Right atrium auricular region (tissue), 2 donors: ENCODE measurements around the gene TNFRSF6B. TPM values are rescaled to one million over a fixed set of nuclear protein-coding genes. Genes with fewer than 3 reads are reported as not detected.

Source experiments
- DNase-seq: peaks from one replicate; pipeline ENCODE4 v3.0.0-alpha.2; 2019; ENCODE audit warnings: low spot score
- H3K27ac ChIP-seq, 2 donors: fragments of 200-600 bp; sonication (generic); 1 replicate in 1 of 2; 2 replicates in 1 of 2; pipeline ENCODE4 v1.5.1; 2016 to 2019
- H3K27me3 ChIP-seq, 2 donors: fragments of 200-600 bp; sonication (generic); one replicate each; pipeline versions ENCODE4 v1.5.1 to v1.6.0; 2017 to 2019
- H3K36me3 ChIP-seq: fragments of 200-600 bp; sonication (generic); one replicate; pipeline ENCODE4 v1.5.1; 2016
- H3K4me1 ChIP-seq, 2 donors: fragments of 200-600 bp; sonication (generic); one replicate each; pipeline versions ENCODE4 v1.5.1 to v1.6.0; 2017 to 2019
- H3K4me3 ChIP-seq, 2 donors: fragments of 200-600 bp; sonication (generic); 1 replicate in 1 of 2; 2 replicates in 1 of 2; pipeline ENCODE4 v1.5.1; 2017 to 2019; ENCODE audit warnings: mild to moderate bottlenecking in 1 of 2, moderate library complexity in 1 of 2
- H3K9me3 ChIP-seq, 2 donors: fragments of 200-600 bp; sonication (generic); one replicate each; pipeline ENCODE4 v1.5.1; 2019
- total RNA-seq, 2 donors: library from RNA; depleted of rRNA; stranded (reverse); fragments of >200 nt; gene quantifications; one replicate each; pipeline ENCODE4 v1.1.0, GENCODE V29; 2016
- TF ChIP-seq, protein P1 (sequence below), 2 donors: fragments of 200-600 bp; sonication (generic); IDR thresholded peaks; one replicate each; pipeline ENCODE4 v1.5.1; 2019; ENCODE audit warnings: antibody characterized with exemption in 2 of 2

TNFRSF6B gene
- total RNA-seq, 2 donors from 2014 or later = 1.2 to 3.8 TPM

DNA sequence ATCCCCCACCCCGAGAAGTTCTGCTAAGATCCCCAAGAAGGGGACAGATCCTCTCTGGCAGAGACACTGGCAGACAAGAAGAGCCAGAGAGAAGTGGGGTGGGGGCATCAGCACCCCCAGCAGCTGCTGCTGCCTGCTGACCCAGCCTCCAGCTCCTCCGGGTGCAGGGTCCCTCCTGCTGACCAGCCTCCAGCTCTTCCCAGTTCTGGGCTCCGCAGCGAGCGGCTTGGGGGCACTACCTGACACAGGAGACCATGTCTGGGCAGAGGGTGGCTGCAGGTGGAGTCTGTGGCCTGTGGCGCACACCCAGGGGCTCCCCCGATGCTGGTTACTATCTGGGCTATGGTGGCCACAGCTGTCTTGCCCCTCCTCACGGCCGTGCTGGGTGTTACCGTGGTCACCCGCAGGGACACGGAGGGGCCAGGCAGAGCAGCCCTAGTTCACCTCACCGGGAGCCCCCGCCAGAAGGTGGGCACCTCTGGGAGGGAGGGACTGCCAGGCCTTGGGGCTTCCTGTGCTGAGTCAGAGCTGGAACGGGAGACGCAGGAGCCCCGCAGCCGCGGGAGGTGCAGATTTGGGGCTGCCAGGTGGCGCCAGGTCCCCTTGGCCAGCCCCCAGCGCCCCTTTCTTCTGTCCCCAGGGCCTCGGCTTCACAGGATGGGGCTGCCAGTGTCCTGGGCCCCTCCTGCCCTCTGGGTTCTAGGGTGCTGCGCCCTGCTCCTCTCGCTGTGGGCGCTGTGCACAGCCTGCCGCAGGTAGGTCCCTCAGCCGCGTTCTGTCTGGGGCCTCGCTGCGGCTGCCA lies 40.6 kb downstream of the TNFRSF6B start:
- TF ChIP-seq, protein P1, sequence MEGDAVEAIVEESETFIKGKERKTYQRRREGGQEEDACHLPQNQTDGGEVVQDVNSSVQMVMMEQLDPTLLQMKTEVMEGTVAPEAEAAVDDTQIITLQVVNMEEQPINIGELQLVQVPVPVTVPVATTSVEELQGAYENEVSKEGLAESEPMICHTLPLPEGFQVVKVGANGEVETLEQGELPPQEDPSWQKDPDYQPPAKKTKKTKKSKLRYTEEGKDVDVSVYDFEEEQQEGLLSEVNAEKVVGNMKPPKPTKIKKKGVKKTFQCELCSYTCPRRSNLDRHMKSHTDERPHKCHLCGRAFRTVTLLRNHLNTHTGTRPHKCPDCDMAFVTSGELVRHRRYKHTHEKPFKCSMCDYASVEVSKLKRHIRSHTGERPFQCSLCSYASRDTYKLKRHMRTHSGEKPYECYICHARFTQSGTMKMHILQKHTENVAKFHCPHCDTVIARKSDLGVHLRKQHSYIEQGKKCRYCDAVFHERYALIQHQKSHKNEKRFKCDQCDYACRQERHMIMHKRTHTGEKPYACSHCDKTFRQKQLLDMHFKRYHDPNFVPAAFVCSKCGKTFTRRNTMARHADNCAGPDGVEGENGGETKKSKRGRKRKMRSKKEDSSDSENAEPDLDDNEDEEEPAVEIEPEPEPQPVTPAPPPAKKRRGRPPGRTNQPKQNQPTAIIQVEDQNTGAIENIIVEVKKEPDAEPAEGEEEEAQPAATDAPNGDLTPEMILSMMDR (IDR thresholded peaks at IDR 0.05) = no peak
- no peaks in the 10 kb centered on the region for H3K27me3 ChIP-seq
- peaks cover 33% of the 10 kb centered on the region for H3K36me3 ChIP-seq
- H3K4me3 ChIP-seq = peak overlapping the region in 1 of 2 donors; percentile 29
- H3K9me3 ChIP-seq = no peaks in the 10 kb centered on the region
- no peak for DNase-seq
- no peak overlapping the region for H3K27ac ChIP-seq
- H3K4me1 ChIP-seq = peaks cover 0 to 40% of the 10 kb centered on the region in 2 donors

GRCh38 chr20:63737695-63737944 lies 41.2 kb downstream of the TNFRSF6B start:
- Histone ChIP-seq H3K27me3 (no peaks in the 10 kb centered on the region), H3K36me3 (peaks cover 39% of the 10 kb centered on the region), H3K4me3 (peak overlapping the region in 1 of 2 donors; percentile 29), H3K9me3 (no peaks in the 10 kb centered on the region), H3K27ac (no peak overlapping the region), H3K4me1 (peaks cover 0 to 40% of the 10 kb centered on the region in 2 donors)
- TF ChIP-seq, protein P1 (IDR thresholded peaks at IDR 0.05) = no peak
- no peak for DNase-seq

DNA sequence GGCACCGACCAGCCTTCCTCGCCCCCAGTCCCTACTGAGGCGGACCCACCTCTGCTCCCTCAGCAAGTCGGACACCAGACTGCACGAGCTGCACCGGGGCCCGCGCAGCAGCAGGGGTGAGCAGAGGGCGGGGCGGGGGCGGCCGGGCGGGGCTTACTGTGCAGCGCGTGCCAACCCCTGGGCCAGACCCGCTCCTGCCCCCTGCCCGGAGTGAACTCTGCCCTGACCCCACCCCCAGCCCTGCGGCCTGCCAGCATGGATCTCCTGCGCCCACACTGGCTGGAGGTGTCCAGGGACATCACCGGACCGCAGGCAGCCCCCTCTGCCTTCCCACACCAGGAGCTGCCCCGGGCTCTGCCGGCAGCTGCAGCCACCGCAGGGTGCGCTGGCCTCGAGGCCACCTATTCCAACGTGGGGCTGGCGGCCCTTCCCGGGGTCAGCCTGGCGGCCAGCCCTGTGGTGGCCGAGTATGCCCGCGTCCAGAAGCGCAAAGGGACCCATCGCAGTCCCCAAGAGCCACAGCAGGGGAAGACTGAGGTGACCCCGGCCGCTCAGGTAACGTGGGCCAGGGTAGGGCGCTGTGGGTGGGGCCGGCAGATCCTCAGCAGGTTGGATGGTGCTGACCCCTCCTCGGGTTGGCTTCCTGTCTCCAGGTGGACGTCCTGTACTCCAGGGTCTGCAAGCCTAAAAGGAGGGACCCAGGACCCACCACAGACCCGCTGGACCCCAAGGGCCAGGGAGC lies 41.7 kb downstream of the TNFRSF6B start:
- Histone ChIP-seq H3K4me3 (peak overlapping the region in 1 of 2 donors; percentile 61), H3K36me3 (peaks cover 44% of the 10 kb centered on the region), H3K27ac (peak overlapping the region; percentile 91 to 93), H3K4me1 (peaks cover 0 to 40% of the 10 kb centered on the region in 2 donors), H3K9me3 (no peaks in the 10 kb centered on the region), H3K27me3 (no peaks in the 10 kb centered on the region)
- TF ChIP-seq, protein P1 (IDR thresholded peaks at IDR 0.05) = no peak
- no peak for DNase-seq

GRCh38 chr20:63738687-63739129 lies 42.3 kb downstream of the TNFRSF6B start:
- DNase-seq = peak; percentile 73
- TF ChIP-seq, protein P1 (IDR thresholded peaks at IDR 0.05) = no peak
- H3K4me3 ChIP-seq = peak overlapping the region; percentile 43 to 61
- H3K9me3 ChIP-seq = no peaks in the 10 kb centered on the region
- H3K27me3 ChIP-seq = no peaks in the 10 kb centered on the region
- H3K27ac ChIP-seq = peak overlapping the region; percentile 91 to 93
- H3K4me1 ChIP-seq = peaks cover 0 to 40% of the 10 kb centered on the region in 2 donors
- peaks cover 44% of the 10 kb centered on the region for H3K36me3 ChIP-seq

DNA sequence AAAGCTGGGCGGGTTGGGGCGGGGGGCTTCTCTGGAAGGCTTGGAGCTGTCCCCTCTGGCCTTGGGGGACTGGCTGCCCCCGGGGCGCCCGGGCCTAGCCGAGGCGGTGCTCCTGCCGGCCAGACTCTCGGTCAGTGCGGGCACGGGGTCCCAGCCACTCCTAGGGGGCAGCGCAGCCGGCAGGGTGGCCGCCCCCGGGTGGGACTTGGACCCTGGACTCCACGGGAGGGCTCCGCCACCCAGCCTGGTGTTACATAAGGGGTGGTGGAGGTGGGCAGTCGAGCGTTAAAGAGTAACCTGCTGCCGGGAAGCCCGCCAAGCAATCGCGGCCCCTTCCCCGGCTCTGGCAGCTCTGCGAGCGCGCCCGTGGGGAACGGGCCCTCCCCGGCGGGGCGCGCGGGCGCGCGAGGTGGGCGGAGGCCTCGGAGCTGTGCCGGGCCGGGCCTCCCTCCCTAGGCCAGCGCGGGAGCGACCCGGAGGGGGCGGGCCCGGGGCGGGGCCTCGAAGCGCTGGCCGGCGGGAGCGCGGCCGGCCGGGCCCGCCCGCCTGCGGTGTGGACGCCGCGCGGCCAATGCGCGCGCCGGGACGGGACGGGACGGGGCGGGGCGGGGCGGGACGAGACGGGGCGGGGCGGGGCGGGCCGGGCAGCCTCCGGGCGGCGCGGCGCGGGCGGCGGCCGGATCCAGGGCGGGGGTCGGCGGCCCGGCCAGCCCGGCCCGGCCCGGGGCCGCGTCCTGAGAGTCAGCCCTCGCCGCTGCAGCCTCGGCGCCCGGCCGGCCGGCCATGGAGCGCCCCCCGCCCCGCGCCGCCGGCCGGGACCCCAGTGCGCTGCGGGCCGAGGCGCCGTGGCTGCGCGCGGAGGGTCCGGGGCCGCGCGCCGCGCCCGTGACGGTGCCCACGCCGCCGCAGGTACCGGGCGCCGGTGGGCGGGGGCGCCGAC lies 42.9 kb downstream of the TNFRSF6B start, which contains the start of gene SLC2A4RG:
TSS of gene SLC2A4RG (plus strand) at position 647 of the 940 bp plus-strand sequence. CDS start at position 784, 137 bp downstream.
- TF ChIP-seq, protein P1 (IDR thresholded peaks at IDR 0.05) = no peak
- H3K4me1 ChIP-seq = peaks cover 0 to 40% of the 10 kb centered on the region in 2 donors
- H3K4me3 ChIP-seq = peak within 1 kb of the TSS; percentile 70 to 74
- no peak for DNase-seq
- peak within 1 kb of the TSS; percentile 94 for H3K27ac ChIP-seq
- peaks cover 40% of the 10 kb centered on the region for H3K36me3 ChIP-seq
- no peaks in the 10 kb centered on the region for H3K27me3 ChIP-seq
- no peaks in the 10 kb centered on the region for H3K9me3 ChIP-seq
